IPS-NIHi11 (cell line): ENCODE results near the gene CDH12.
A peak's percentile ranks its signal among the peaks of the same experiment; 100 is the strongest.
"Not testable (repeated sequence)": the region's sequence is repeated elsewhere in the genome, so short reads cannot be mapped to it uniquely, and the experiment has no call there.

Source experiments
- DNase-seq: peaks from one replicate; pipeline ENCODE4 v3.0.0; 2012; ENCODE audit warnings: mixed read lengths, low spot score

CDH12 gene

GRCh38 chr5:22852807-22853660 lies at the start of gene CDH12:
Gene CDH12, minus strand, starts transcription at chr5:22853344.
- peak; percentile 61 for DNase-seq

GRCh38 chr5:22901885-22902284 lies 48.7 kb upstream of the CDH12 start:
- DNase-seq: no peak

DNA sequence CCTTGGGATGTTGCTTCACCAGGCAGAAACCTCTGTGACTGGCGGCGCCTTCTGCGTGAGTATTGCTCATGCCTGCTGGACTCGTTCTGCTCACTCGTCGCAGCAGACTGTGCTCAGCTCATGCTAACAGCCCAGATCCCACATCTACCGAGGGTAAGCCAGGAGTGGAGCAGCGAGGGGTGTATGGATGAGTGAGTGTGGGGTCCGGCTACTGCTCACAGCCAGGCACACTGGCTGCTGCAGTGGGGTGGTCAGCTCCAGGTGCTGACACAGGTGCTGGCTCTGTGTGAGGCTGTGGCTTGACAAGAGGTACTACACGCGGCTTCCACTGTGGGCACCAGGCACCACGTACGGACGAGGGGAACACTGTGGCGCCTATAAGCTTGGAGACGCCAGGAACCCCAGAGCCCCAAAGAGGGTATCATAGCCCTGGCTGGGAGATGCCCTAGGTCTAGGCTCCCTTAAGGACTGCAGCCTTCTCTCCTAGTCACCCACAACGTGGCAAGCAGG lies 47.7 kb upstream of the CDH12 start:
- no peak for DNase-seq

GRCh38 chr5:22899341-22899740 lies 46.2 kb upstream of the CDH12 start:
- DNase-seq: no peak

DNA sequence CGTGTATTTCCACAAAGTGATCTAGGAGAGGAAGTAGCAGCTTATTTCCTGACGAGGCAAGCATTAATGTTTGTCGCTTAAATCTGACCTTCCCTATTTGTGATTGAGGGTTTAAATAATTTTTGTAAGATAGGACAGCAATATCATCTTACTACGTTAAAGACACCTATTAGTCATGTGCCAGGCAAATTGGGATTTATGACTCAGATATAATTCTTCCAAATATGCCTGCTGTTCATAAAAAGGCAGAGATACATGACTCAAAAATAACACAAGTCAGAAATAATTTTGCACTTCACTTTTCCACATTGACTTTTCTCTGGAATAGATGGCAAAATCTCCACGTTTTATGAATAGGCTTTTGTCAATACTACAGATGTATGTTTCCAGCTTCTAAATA lies 43.0 kb upstream of the CDH12 start:
- no peak for DNase-seq

GRCh38 chr5:22892441-22892840 lies 39.3 kb upstream of the CDH12 start:
- DNase-seq: no peak

DNA sequence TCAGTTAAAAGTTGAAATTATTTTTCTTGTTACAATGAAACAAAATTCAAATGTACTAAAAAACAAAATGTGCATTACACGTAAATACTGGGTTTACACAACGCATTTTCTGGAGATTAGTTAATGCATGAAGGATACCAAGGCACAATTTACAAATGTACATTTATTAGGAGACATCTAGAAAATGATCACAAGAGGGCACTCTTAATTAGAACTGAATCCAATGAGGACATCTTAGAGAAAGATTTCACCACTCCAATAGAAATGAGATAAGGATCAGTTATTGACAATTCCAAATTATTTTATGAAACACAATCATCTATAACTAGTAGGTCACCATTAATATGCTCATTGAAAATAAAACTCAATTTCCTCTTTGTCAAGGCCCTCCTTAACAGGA lies 36.6 kb upstream of the CDH12 start:
- no peak for DNase-seq

DNA sequence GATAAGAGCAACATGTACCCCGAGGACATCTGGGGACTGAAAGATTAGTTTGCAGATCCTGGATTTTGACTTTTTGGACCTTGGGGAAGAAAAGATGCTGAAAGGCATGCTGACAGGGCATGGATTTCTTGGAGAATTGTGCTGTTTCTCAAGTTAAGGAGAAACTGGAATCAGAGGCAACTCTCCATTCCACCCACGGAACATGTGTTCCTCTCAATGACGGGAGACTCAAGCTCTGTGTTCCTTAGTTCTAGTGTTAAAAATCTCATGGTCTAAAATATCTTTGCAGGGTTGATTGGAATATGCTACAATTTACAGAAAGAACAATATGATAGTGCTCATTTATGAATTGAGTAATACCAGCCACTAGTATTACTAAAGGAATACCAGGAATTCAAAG lies 34.4 kb upstream of the CDH12 start:
- no peak for DNase-seq

DNA sequence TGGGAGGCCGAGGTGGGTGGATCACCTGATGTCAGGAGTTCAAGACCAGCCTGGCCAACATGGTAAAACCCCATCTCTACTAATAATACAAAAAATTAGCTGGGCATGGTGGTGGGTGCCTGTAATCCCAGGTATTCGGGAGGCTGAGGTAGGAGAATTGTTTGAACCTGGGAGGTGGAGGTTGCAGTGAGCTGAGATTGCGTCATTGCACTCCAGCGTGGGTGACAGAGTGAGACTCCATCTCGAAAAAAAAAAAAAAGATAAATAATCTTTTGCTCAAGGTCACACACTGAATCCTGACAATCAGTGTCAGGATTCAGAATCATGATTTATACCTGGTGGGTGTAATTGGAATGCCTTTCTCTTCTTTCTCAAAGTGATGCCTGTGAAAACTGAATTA lies 5.8 kb upstream of the CDH12 start:
- not testable (repeated sequence) for DNase-seq

GRCh38 chr5:22855824-22856223 lies 2.7 kb upstream of the CDH12 start:
- no peak for DNase-seq

DNA sequence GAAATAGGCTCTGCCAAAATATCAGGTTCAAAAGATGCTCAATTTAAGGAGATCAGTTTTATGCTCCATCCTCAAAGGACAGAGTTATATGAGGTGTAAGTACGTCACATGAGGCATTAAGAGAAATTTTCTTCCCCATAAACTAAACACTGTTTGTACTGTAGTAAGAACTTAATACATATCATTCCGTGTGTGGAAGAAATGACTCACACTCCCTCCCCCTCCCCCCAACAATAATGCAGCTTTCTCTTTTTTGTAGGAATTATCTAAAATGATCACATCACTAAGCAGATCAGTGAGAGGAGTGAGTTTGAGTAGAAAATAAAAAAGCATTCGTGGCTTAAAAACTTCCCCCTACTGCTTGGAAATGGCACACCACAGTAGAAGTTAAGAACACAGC lies 2.2 kb downstream of the CDH12 start:
- DNase-seq: no peak

GRCh38 chr5:22846693-22847092 lies 6.5 kb downstream of the CDH12 start:
- DNase-seq: no peak

- DNase-seq: no peak
These were observed 8.5 kb downstream of the CDH12 start for GRCh38 chr5:22844636-22845035.

GRCh38 chr5:22844155-22844554 lies 9.0 kb downstream of the CDH12 start:
- DNase-seq: no peak

DNA sequence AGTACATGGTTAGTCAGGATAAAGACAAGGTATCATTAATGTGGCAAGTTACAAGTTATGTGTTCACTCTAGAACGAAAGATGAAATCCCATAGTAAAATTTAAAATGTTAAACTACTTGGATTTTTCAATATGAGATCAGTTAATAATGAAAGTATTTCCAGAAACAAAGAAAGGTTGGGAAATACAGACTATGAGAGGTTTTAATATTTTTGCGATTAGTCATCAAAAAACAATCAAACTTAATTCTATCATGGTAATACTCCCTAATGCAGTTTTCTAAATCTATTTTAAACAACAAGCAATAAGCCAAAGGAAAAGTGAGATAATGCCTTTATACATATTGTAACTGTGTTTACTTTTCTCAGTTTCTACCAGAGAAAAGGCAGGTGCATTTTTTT lies 10.6 kb downstream of the CDH12 start:
- DNase-seq: no peak

DNA sequence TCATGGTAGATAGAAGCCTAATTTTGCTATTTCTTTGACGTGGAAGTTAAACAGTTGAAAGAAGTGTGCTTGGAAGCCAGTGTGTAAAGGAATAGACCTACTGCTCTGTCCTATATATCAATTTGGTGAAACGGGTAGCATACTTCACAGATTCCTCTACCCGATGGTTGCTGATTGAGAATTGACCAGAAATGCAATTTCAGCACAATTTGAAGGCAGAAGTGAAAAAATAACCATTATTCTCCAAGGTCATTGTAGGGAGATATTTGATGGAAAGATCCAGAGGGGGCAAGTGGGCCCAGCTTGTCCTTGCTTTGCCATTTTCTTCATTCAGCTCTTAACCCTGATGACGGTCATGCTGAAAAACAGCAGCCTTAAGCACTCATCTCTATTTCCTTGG lies 15.3 kb downstream of the CDH12 start:
- DNase-seq: no peak

- DNase-seq: no peak
These were observed 17.5 kb downstream of the CDH12 start for GRCh38 chr5:22835686-22836085.

- no peak for DNase-seq
These were observed 59.7 kb downstream of the CDH12 start for GRCh38 chr5:22793463-22793862.

GRCh38 chr5:22787807-22788206 lies 65.3 kb downstream of the CDH12 start:
- no peak for DNase-seq

DNA sequence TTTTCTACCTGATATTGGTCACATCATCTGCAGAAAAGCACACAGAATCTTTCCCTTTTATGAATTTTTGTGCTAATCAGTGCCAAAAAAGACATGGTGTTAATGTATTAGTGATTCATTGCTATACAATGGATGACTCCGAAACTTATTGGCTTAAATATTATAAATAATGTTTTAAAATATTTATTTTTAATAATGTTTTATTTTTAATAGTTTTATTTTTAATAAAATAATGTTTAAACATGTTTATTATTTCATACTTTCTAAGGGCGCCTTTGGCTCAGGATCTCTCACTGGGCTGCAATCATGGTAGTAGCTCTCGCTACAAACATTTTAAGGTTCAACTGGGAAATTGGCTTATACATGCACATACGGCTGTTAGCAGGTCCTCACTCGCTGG lies 65.7 kb downstream of the CDH12 start:
- DNase-seq: no peak

GRCh38 chr5:22780756-22781155 lies 72.4 kb downstream of the CDH12 start:
- DNase-seq: no peak

- DNase-seq: no peak
These were observed 73.6 kb downstream of the CDH12 start for GRCh38 chr5:22779499-22779898.

GRCh38 chr5:22776285-22776684 lies 76.9 kb downstream of the CDH12 start:
- DNase-seq: no peak

- not testable (repeated sequence) for DNase-seq
These were observed 78.9 kb downstream of the CDH12 start for GRCh38 chr5:22774214-22774613.
